GM19099 (cell line): ENCODE data around the gene R3HDM2.

Experiments
- POLR2A ChIP-seq: IDR thresholded peaks from 3 replicates; pipeline ENCODE4 v1.6.1; 2011; ENCODE audit warnings: low read depth; ENCODE audit not compliant: insufficient read length; ENCODE audit errors: extremely low read depth

The R3HDM2 gene

GRCh38 chr12:57381693-57382220 is 49.1 kb downstream of the R3HDM2 start:
- no peak for TF ChIP-seq POLR2A

- no peak for TF ChIP-seq POLR2A
Observed at GRCh38 chr12:57380300-57380699, 50.5 kb downstream of the R3HDM2 start.

- no peak for TF ChIP-seq POLR2A
Observed at GRCh38 chr12:57377103-57377840, 53.6 kb downstream of the R3HDM2 start.

DNA sequence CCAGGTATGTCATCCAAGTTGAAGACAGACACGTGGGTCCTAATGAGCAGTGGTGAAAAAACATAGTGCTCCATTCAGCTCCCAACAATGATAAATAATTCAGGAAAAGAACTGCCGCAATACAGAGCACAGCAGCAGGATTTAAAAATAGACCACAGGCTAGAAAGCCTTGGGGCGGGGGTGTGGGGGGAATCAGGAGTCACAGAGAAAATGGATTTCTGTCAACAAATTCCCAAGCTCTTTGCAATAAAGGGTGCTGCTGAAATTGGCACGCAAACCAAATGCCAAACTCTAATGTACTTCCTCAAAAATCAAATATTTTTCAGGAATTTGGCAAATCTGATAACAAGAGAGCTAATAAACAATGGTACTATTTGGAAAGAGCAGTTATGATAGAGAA is 58.6 kb downstream of the R3HDM2 start:
- no peak for TF ChIP-seq POLR2A

DNA sequence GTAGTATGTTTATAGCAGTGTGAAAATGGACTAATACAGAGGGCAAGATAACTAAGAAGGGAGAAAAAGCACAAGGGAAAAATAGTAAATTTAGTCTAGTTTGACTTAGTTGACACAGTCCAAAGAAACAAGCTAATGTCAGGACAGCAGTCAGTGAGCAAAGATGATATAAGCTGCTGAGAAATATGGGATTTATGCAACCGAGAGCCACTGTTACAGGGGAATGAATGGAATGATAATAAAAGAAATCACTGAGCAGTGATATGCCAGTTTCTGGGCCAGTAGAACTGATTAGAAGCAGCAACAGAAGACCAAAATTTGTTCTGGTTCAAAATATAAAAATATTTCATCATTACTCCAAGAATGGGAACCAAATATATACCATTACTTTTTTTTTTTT is 60.1 kb downstream of the R3HDM2 start:
- no peak for TF ChIP-seq POLR2A

DNA sequence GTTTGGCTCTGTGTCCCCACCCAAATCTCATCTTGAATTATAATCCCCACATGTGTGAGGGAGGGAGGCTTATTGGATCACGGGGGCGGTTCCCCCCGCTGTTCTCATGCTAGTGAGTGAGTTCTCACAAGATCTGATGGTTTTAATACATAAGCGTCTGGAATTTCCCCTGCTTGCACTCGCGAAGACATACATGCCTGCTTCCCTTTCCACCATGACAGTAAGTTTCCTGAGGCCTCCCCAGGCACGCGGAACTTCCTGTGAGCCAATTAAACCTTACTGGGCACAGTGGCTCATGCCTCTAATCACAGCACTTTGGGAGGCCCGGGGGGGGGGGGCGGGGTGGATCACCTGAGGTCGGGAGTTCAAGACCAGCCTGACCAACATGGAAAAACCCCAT is 60.8 kb downstream of the R3HDM2 start:
- no peak for TF ChIP-seq POLR2A

DNA sequence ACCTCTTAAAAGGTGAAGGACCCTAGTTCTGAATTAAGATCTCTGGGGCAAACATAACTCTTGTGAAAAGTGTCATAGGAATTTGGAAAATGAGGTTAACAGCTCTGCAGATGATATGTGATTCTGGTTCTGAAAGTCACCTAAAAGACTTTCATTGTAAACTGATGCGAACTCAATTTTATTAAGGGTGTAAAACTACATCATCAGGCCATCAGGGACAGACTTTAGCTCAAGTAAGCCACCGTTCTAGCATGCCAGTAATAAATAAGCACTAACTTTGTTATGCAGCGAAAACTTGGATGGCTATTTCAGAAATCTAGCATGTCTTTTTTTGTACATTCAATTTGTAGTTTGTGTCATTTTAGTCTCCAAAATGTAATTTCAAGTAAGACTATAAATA is 61.6 kb downstream of the R3HDM2 start:
- no peak for TF ChIP-seq POLR2A

GRCh38 chr12:57368349-57369095 is 62.3 kb downstream of the R3HDM2 start:
- no peak for TF ChIP-seq POLR2A

GRCh38 chr12:57367121-57367520 is 63.7 kb downstream of the R3HDM2 start:
- no peak for TF ChIP-seq POLR2A

DNA sequence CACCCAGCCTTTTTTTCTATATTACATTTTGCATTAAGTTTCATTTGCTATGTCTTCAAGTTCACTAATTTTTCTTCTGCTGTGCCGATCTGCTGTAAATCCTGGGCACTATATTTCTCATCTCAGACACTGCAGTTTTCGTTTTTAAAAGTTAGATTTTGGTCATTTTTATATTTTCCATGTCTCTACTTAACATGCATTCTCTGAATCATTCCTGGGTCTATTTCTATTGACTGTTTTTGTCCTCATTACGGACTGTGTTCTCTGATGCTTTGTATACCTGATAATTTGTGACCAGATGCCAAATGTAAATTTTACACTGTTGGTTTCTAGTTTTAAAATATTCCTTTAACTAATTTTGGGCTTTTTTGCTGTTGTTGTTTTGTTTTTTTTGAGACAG is 64.5 kb downstream of the R3HDM2 start:
- no peak for TF ChIP-seq POLR2A

DNA sequence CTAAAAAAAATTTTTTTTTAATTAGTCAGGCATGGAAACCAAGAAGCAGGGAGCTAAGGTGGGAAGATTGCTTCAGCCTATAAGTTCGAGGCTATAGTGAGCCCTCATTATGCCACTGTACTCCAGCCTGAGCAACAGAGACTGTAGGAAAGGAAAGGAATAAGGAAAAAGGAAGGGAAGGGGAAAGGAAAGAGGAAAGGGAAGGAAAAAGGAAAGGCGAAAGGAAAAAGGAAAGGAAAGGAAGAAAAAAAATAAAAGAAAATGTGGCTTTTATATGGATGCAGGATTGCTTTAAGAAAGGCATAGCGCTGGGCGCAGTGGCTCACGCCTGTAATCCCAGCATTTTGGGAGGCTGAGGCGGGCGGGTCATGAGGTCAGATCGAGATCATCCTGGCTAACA is 70.4 kb downstream of the R3HDM2 start:
- TF ChIP-seq POLR2A = no peak

GRCh38 chr12:57358646-57359045 is 72.2 kb downstream of the R3HDM2 start:
- TF ChIP-seq POLR2A = no peak

GRCh38 chr12:57355734-57356133 is 75.1 kb downstream of the R3HDM2 start:
- TF ChIP-seq POLR2A = no peak

DNA sequence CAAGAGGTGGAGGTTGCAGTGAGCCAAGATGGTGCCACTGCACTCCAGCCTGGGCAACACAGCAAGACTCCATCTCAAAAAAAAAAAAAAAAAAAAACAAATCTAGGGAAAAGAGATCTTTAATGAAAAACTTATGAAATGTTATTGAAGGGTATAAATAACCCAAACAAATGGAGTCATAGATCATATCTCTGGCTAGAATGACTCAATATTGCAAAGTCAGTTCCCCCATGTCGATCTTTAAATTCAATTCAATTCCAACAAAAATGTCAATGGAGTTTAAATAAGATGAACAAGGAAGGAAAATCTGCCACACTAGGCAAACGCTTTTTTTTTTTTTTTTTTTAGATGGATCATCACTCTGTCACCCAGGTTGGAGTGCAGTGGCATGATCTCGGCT is 78.7 kb downstream of the R3HDM2 start:
- TF ChIP-seq POLR2A = no peak

DNA sequence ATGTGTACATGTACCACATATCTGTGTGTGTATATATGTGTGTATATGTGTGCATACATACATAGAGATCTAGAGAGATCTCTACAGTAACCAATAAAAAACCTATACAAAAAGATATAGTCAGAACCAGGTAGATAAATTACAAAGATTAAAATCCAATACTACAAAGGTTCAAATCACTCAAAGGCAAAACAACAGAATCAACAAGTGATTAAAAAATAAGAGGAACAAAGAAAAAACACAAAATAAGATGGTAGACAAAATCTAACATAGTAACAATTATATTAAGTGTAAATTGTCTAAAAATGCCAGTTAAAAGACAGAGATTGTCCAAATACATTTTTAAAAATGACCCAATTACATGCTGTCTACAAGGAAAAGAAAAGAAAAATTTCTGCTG is 83.6 kb downstream of the R3HDM2 start:
- no peak for TF ChIP-seq POLR2A
